Mesothelial cell of epicardium (in vitro differentiated cells): ENCODE measurements around the gene VPS13C. TPM values are rescaled to one million over a fixed set of nuclear protein-coding genes. Genes with fewer than 3 reads are reported as not detected.
A peak's percentile ranks its signal among the peaks of the same experiment; 100 is the strongest.

Experiments used
- DNase-seq, 2 experiments: peaks; one replicate each; pipeline ENCODE4 v3.0.0; 2021; ENCODE audit warnings: low spot score in 2 of 2; ENCODE audit not compliant: unreplicated experiment in 2 of 2
- H3K27ac Mint-ChIP-seq: 2 replicates; pipeline ENCODE4 v1.8.0; 2021; ENCODE audit warnings: mixed read lengths
- H3K27me3 Mint-ChIP-seq: 2 replicates; pipeline ENCODE4 v1.8.0; 2021; ENCODE audit warnings: low read depth, mixed read lengths
- H3K36me3 Mint-ChIP-seq: 2 replicates; pipeline ENCODE4 v1.8.0; 2021; ENCODE audit warnings: mixed read lengths
- H3K4me1 Mint-ChIP-seq: 2 replicates; pipeline ENCODE4 v1.8.0; 2021; ENCODE audit warnings: mixed read lengths
- H3K4me3 Mint-ChIP-seq: 2 replicates; pipeline ENCODE4 v1.8.0; 2021; ENCODE audit warnings: mild to moderate bottlenecking, moderate library complexity, mixed read lengths
- H3K9me3 Mint-ChIP-seq: 2 replicates; pipeline ENCODE4 v1.8.0; 2021; ENCODE audit warnings: mixed read lengths
- CTCF ChIP-seq: fragments of 200-600 bp; sonication (generic); IDR thresholded peaks from one replicate; pipeline ENCODE4 v1.5.0; 2021; ENCODE audit warnings: antibody characterized with exemption; ENCODE audit not compliant: unreplicated experiment
- total RNA-seq: library from RNA; stranded (reverse); gene quantifications from 3 replicates; pipeline ENCODE4 v1.2.1, GENCODE V29; 2021

The VPS13C gene
- total RNA-seq, 1 donor from 2014 or later, result 44.7 TPM

DNA sequence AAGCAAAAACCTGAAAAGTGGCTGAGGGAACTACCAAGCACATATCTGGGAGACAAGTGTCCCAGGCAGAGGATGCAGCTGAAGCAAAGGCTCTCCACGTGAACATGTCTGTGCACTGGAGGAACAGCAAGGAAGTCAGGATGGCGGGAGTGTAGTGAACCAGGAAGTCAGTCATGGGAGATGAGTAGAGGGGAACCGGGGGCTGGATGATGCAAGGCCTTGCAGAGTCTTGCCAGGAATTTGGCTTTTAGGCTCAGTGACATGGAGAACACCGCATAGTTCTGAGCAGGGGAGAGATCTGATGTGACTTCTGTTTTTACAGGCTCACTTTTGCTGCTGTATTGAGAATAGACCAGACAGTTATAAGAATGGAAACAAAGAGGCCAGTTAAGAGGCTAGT is 25.5 kb upstream of the VPS13C start:
- DNase-seq, result no peak
- H3K36me3 Mint-ChIP-seq, result no peaks in the 10 kb centered on the region
- H3K4me1 Mint-ChIP-seq, result peaks cover 17% of the 10 kb centered on the region
- H3K27ac Mint-ChIP-seq, result peak overlapping the region; percentile 44
- H3K4me3 Mint-ChIP-seq, result no peak overlapping the region
- no peak for TF ChIP-seq CTCF
- H3K9me3 Mint-ChIP-seq, result peaks cover 19% of the 10 kb centered on the region
- no peaks in the 10 kb centered on the region for H3K27me3 Mint-ChIP-seq

- Mint-ChIP-seq H3K9me3 (peaks cover 19% of the 10 kb centered on the region), H3K27me3 (peaks cover 2% of the 10 kb centered on the region), H3K4me1 (peaks cover 17% of the 10 kb centered on the region), H3K36me3 (no peaks in the 10 kb centered on the region), H3K4me3 (no peak overlapping the region), H3K27ac (no peak overlapping the region)
- TF ChIP-seq CTCF, result no peak
- DNase-seq, result no peak
Observed at GRCh38 chr15:62083194-62084154, 23.2 kb upstream of the VPS13C start.

DNA sequence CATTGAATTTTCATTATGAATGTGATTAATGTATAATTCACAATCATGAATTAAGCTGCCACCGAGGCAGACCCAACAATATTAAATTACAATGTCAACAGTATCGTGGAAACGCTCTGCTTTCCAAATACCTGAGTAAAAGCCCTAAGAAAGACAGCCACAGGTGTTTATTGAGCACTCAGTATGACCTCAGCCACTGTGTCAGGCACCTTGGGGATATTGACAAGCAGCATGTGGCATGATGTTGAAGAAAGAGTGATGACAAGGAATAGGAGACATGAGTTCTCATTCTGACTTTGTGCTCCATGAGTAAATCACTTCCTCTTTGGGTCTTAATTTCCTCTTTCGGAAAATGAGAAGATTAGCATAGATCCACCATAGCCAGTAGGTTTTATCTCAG is 19.3 kb upstream of the VPS13C start:
- H3K4me1 Mint-ChIP-seq, result peaks cover 12% of the 10 kb centered on the region
- no peak for DNase-seq
- H3K27ac Mint-ChIP-seq, result no peak overlapping the region
- no peaks in the 10 kb centered on the region for H3K36me3 Mint-ChIP-seq
- H3K27me3 Mint-ChIP-seq, result peaks cover 2% of the 10 kb centered on the region
- no peak overlapping the region for H3K4me3 Mint-ChIP-seq
- TF ChIP-seq CTCF, result no peak
- peaks cover 18% of the 10 kb centered on the region for H3K9me3 Mint-ChIP-seq

DNA sequence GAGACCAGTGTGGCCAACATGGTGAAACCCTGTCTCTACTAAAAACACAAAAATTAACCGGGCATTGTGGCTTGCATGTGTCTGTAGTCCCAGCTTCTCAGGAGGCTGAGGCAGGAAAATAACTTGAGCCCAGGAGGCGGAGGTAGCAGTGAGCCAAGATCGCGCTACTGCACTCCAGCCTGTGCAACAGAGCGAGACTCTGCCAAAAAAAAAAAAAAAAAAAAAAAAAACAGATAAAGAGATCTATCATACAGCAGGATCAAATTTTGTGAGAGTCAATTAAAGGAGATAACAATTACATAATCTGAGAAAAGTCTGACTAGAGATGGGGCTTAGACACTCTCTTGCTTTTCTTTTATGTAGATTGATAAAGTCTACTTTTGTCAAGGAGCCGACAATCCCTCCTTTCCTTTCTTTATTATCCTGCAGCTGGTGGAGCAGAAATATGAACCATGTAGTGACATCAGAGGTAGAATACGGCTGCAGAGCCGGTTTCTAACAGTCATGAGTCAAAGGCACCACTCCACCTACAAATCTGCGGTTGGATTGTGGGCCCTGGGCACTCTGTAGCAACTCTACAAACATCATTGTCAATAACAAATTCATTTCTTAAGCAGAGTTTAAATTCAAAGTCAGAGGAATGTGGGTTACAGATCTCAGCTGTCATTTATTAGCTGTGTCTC is 15.5 kb upstream of the VPS13C start:
- Mint-ChIP-seq H3K27me3 (peaks cover 15% of the 10 kb centered on the region), H3K27ac (peak overlapping the region; percentile 80), H3K9me3 (no peaks in the 10 kb centered on the region), H3K4me3 (peak overlapping the region; percentile 13), H3K4me1 (peaks cover 6% of the 10 kb centered on the region), H3K36me3 (no peaks in the 10 kb centered on the region)
- no peak for DNase-seq
- no peak for TF ChIP-seq CTCF

DNA sequence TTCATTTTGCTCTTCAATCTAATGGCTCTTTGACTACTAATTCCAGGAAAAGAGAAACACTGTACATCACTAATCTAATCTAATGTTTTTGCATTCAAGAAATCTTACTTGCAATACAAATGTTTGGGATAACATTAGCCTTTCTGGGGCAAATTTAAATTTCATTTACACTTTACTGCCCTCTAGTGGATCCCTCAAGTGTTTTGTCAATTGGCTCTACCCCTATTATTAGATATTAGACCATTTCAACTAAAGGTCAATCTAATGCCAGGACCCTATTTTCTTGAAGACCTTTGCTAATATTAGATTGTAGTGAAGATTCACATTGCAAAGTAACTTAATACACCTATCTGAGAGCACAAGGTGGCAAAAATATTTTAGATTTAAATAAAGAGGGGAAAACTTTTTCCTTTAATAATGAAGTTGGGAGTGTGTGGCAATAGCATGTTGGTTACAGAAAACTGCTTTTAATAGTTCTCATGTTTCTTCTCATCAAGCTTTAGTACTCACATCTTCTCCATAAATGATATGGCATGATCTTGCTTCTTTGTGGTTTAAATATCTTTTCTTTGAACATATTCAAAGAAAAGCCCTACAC is 11.6 kb upstream of the VPS13C start:
- Mint-ChIP-seq H3K9me3 (no peaks in the 10 kb centered on the region), H3K4me1 (peaks cover 19% of the 10 kb centered on the region), H3K4me3 (no peak overlapping the region), H3K27me3 (peaks cover 42% of the 10 kb centered on the region), H3K36me3 (no peaks in the 10 kb centered on the region), H3K27ac (no peak overlapping the region)
- no peak for DNase-seq
- TF ChIP-seq CTCF, result peak; percentile 66
